Thoracic aorta (tissue), 2 donors: ENCODE data around the gene MYCBP2. TPM values are rescaled to one million over a fixed set of nuclear protein-coding genes. Genes with fewer than 3 reads are reported as not detected.
"Not testable (repeated sequence)": the region's sequence is repeated elsewhere in the genome, so short reads cannot be mapped to it uniquely, and the experiment has no call there.

Experiments used
- ATAC-seq: fragments of 150-250 bp; one replicate; pipeline ENCODE4 v1.8.0; 2017; ENCODE audit warnings: low read depth; ENCODE audit not compliant: insufficient number of reproducible peaks, low FRiP score
- DNase-seq: peaks from one replicate; pipeline ENCODE4 v3.0.0-alpha.2; 2020; ENCODE audit warnings: low spot score
- H3K27ac ChIP-seq, 2 donors: fragments of 200-600 bp; sonication (generic); 1 replicate in 1 of 2; 2 replicates in 1 of 2; pipeline ENCODE4 v1.5.1; 2016; ENCODE audit warnings: mild to moderate bottlenecking in 2 of 2, moderate library complexity in 2 of 2
- H3K27me3 ChIP-seq: fragments of 200-600 bp; sonication (generic); replicated peaks from 2 replicates; pipeline ENCODE4 v1.6.0; 2016; ENCODE audit warnings: mild to moderate bottlenecking; ENCODE audit not compliant: insufficient read depth
- H3K36me3 ChIP-seq: fragments of 200-600 bp; sonication (generic); one replicate; pipeline ENCODE4 v1.5.1; 2016
- H3K4me1 ChIP-seq, 2 donors: fragments of 200-600 bp; sonication (generic); 1 replicate in 1 of 2; 2 replicates in 1 of 2; pipeline versions ENCODE4 v1.5.1 to v1.6.0; 2016; ENCODE audit warnings: low read depth in 2 of 2, mild to moderate bottlenecking in 1 of 2; ENCODE audit not compliant: control insufficient read depth in 1 of 2
- H3K4me3 ChIP-seq: fragments of 200-600 bp; sonication (generic); 2 replicates; pipeline ENCODE4 v1.5.1; 2016; ENCODE audit warnings: mild to moderate bottlenecking
- H3K9me3 ChIP-seq: fragments of 200-600 bp; sonication (generic); 2 replicates; pipeline ENCODE4 v1.5.1; 2016
- CTCF ChIP-seq: fragments of 200-600 bp; sonication (generic); IDR thresholded peaks from one replicate; pipeline ENCODE4 v1.5.1; 2019; ENCODE audit warnings: antibody characterized with exemption
- total RNA-seq, 2 donors: library from RNA; depleted of rRNA; stranded (reverse); fragments of >200 nt; gene quantifications; one replicate each; pipeline versions ENCODE4 v1.1.0 to v1.2.3, GENCODE V29; 2016

Gene MYCBP2
- total RNA-seq, 2 donors from 2014 or later = 135 to 139 TPM

- peaks cover 56 to 61% of the 10 kb centered on the region in 2 donors for H3K4me1 ChIP-seq
- peak overlapping the region in 1 of 2 donors; percentile 80 for H3K27ac ChIP-seq
- ATAC-seq = no peak
- no peaks in the 10 kb centered on the region for H3K27me3 ChIP-seq
- TF ChIP-seq CTCF = no peak
- H3K36me3 ChIP-seq = peaks cover 61% of the 10 kb centered on the region
- peak overlapping the region; percentile 8 for H3K4me3 ChIP-seq
- no peak for DNase-seq
- no peaks in the 10 kb centered on the region for H3K9me3 ChIP-seq
Observed at GRCh38 chr13:77013853-77014542, 312.9 kb downstream of the MYCBP2 start.

- H3K9me3 ChIP-seq, ATAC-seq, H3K27ac ChIP-seq, H3K4me3 ChIP-seq, DNase-seq, H3K27me3 ChIP-seq: not testable (repeated sequence)
- Histone ChIP-seq H3K4me1 (peaks cover 28 to 54% of the 10 kb centered on the region in 2 donors), H3K36me3 (peaks cover 62% of the 10 kb centered on the region)
Observed at GRCh38 chr13:77009719-77010118, 317.2 kb downstream of the MYCBP2 start.

- Histone ChIP-seq H3K27me3 (no peaks in the 10 kb centered on the region), H3K36me3 (peaks cover 55% of the 10 kb centered on the region), H3K4me3 (no peak overlapping the region), H3K4me1 (peaks cover 21 to 52% of the 10 kb centered on the region in 2 donors), H3K9me3 (no peaks in the 10 kb centered on the region), H3K27ac (peak overlapping the region in 1 of 2 donors; percentile 15)
- DNase-seq (no peak), ATAC-seq (no peak)
- TF ChIP-seq CTCF = no peak
Observed at GRCh38 chr13:77009011-77009410, 317.9 kb downstream of the MYCBP2 start.

DNA sequence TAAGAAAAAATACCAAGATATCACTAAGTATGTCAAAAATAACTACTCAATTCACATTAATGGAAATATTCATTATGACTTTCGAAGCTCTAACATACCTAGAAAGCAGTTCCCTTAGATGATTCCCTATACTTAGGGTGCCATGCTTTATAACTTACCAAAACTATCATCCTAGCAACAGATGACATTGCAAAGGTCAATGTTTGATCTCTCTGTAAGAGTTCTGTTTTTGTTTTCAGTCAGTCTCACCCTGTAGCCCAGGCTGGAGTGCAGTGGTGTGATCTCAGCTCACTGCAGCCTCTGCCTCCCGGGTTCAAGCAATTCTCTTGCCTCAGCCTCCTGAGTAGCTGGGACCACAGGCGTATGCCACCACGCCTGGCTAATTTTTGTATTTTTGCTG, 318.6 kb downstream of the MYCBP2 start:
- H3K36me3 ChIP-seq = peaks cover 49% of the 10 kb centered on the region
- peak overlapping the region in 1 of 2 donors; percentile 40 for H3K27ac ChIP-seq
- H3K9me3 ChIP-seq, H3K4me3 ChIP-seq, H3K27me3 ChIP-seq, DNase-seq, ATAC-seq: not testable (repeated sequence)
- H3K4me1 ChIP-seq = peaks cover 15 to 46% of the 10 kb centered on the region in 2 donors

- Histone ChIP-seq H3K27me3 (no peaks in the 10 kb centered on the region), H3K9me3 (no peaks in the 10 kb centered on the region), H3K36me3 (peaks cover 25% of the 10 kb centered on the region), H3K27ac (peak overlapping the region in 1 of 2 donors; percentile 19), H3K4me3 (no peak overlapping the region), H3K4me1 (peaks cover 9 to 57% of the 10 kb centered on the region in 2 donors)
- TF ChIP-seq CTCF = peak; percentile 43
- DNase-seq = no peak
- ATAC-seq = no peak
Observed at GRCh38 chr13:77002590-77003190, 324.2 kb downstream of the MYCBP2 start.

DNA sequence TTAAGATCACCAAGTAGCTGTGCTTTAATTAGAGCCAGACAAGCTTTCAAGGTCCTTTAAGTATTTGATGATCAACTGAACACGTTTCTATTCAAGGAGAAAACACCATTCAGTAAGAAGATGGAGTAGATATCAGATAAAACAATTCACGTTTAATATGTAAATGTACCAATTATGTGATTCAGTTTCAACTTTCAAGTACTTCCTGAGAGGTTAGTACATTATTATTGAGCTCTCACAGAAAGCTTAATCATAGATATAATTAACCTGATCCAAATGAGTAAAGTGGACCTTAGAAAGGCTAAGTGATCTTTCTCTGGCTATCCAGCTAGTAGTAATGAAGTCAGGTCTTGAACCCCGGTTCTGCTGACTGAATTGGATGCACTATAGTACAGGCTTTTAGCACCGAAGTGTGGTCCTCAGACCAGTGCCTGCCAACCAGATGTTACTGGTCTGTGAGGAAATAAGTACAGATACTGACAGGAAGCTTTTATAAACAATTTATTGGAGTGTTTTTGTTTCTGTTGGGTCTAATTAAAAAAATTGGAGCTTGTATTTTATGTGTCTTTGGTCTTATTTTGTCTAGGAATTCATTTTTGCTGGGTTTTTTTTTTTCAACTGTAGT, 324.8 kb downstream of the MYCBP2 start:
- no peak for TF ChIP-seq CTCF
- H3K27me3 ChIP-seq = no peaks in the 10 kb centered on the region
- peak overlapping the region in 1 of 2 donors; percentile 19 for H3K27ac ChIP-seq
- no peak for ATAC-seq
- H3K36me3 ChIP-seq = peaks cover 21% of the 10 kb centered on the region
- DNase-seq = no peak
- no peak overlapping the region for H3K4me3 ChIP-seq
- no peaks in the 10 kb centered on the region for H3K9me3 ChIP-seq
- H3K4me1 ChIP-seq = peaks cover 9 to 54% of the 10 kb centered on the region in 2 donors
